Esophagus muscularis mucosa (tissue), 4 donors: ENCODE data around the gene TOB2. TPM values are rescaled to one million over a fixed set of nuclear protein-coding genes. Genes with fewer than 3 reads are reported as not detected.
"Not testable (repeated sequence)": the region's sequence is repeated elsewhere in the genome, so short reads cannot be mapped to it uniquely, and the experiment has no call there.

ENCODE experiments used
- DNase-seq: peaks from one replicate; pipeline ENCODE4 v3.0.0-alpha.2; 2017; ENCODE audit errors: extremely low spot score
- H3K27ac ChIP-seq, 4 donors: fragments of 200-600 bp; sonication (generic); replicated peaks in 1 of 4; 1 replicate in 3 of 4; 2 replicates in 1 of 4; pipeline ENCODE4 v1.5.1; 2016 to 2019; ENCODE audit warnings: mild to moderate bottlenecking in 1 of 4
- H3K27me3 ChIP-seq, 4 donors: fragments of 200-600 bp; sonication (generic); one replicate each; pipeline versions ENCODE4 v1.5.1 to v1.6.0; 2016 to 2019
- H3K36me3 ChIP-seq, 4 donors: fragments of 200-600 bp; sonication (generic); one replicate each; pipeline ENCODE4 v1.5.1; 2016 to 2019
- H3K4me1 ChIP-seq, 4 donors: fragments of 200-600 bp; sonication (generic); one replicate each; pipeline ENCODE4 v1.5.1; 2016 to 2019
- H3K4me3 ChIP-seq, 4 donors: fragments of 200-600 bp; sonication (generic); 1 replicate in 2 of 4; 2 replicates in 2 of 4; pipeline ENCODE4 v1.5.1; 2016 to 2019; ENCODE audit warnings: mild to moderate bottlenecking in 4 of 4, moderate library complexity in 1 of 4
- H3K9me3 ChIP-seq, 4 donors: fragments of 200-600 bp; sonication (generic); 1 replicate in 3 of 4; 2 replicates in 1 of 4; pipeline ENCODE4 v1.5.1; 2016 to 2019
- EP300 ChIP-seq: sonication (generic); formaldehyde crosslinking; IDR thresholded peaks from one replicate; pipeline ENCODE4 v1.6.1; 2017; ENCODE audit warnings: antibody characterized with exemption
- POLR2A ChIP-seq: fragments of 450-650 bp; IDR thresholded peaks from one replicate; pipeline ENCODE4 v1.6.1; 2017; ENCODE audit warnings: antibody characterized with exemption, moderate library complexity, mild to moderate bottlenecking, low read depth
- POLR2AphosphoS5 ChIP-seq, 2 donors: sonication (generic); formaldehyde crosslinking; IDR thresholded peaks; one replicate each; pipeline ENCODE4 v1.6.1; 2017; ENCODE audit warnings: antibody characterized with exemption in 2 of 2
- whole genome bisulfite sequencing: methylation state at CpG from one replicate; pipeline ENCODE4 v1.1.5; 2018; 5-methylcytosine and 5-hydroxymethylcytosine counted together
- intact Hi-C: fragments of 100-400 bp; cut with DNase I; formaldehyde crosslinking; loops from one replicate; pipeline ENCODE4 v1.15.1; 2023
- total RNA-seq, 4 donors: library from RNA; depleted of rRNA; stranded (reverse); fragments of >200 nt; gene quantifications; one replicate each; pipeline versions ENCODE4 v1.1.0 to v1.2.1, GENCODE V29; 2016
- TF ChIP-seq, protein P1 (sequence below), 3 experiments: fragments of 200-600 bp in 2 of 3; fragments of 450-650 bp in 1 of 3; sonication (generic) in 2 of 3; IDR thresholded peaks; one replicate each; pipeline ENCODE4 v1.5.1; 2017 to 2019; ENCODE audit warnings: antibody characterized with exemption in 3 of 3, mild to moderate bottlenecking in 2 of 3, moderate library complexity in 1 of 3

The TOB2 gene
- total RNA-seq, 4 donors from 2014 or later = 56.2 to 100 (median 93.0) TPM

GRCh38 chr22:41444360-41445128, 2.1 kb downstream of the TOB2 start:
- Histone ChIP-seq H3K9me3 (no peaks in the 10 kb centered on the region), H3K27me3 (peaks cover 0 to 5% (median 0%) of the 10 kb centered on the region in 4 donors), H3K27ac (peak overlapping the region; percentile 99 to 100 (median 100)), H3K4me1 (peaks cover 47 to 55% (median 53%) of the 10 kb centered on the region in 4 donors), H3K36me3 (peaks cover 16 to 35% (median 24%) of the 10 kb centered on the region in 4 donors), H3K4me3 (peak overlapping the region; percentile 88 to 100 (median 98))
- WGBS = under 1% methylated on average over 29 of the region's 35 CpGs
- TF ChIP-seq, protein P1, sequence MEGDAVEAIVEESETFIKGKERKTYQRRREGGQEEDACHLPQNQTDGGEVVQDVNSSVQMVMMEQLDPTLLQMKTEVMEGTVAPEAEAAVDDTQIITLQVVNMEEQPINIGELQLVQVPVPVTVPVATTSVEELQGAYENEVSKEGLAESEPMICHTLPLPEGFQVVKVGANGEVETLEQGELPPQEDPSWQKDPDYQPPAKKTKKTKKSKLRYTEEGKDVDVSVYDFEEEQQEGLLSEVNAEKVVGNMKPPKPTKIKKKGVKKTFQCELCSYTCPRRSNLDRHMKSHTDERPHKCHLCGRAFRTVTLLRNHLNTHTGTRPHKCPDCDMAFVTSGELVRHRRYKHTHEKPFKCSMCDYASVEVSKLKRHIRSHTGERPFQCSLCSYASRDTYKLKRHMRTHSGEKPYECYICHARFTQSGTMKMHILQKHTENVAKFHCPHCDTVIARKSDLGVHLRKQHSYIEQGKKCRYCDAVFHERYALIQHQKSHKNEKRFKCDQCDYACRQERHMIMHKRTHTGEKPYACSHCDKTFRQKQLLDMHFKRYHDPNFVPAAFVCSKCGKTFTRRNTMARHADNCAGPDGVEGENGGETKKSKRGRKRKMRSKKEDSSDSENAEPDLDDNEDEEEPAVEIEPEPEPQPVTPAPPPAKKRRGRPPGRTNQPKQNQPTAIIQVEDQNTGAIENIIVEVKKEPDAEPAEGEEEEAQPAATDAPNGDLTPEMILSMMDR (IDR thresholded peaks at IDR 0.05) = peak in 1 of 3 experiments; percentile 4
- TF ChIP-seq EP300 (no peak), POLR2A (no peak), POLR2AphosphoS5 (IDR thresholded peaks at IDR 0.05) (peak; percentile 92 to 96)
- peak; percentile 98 for DNase-seq
- intact Hi-C loops = no loop called here

GRCh38 chr22:41442240-41442792, 4.3 kb downstream of the TOB2 start:
- Histone ChIP-seq H3K36me3 (peaks cover 22 to 45% (median 34%) of the 10 kb centered on the region in 4 donors), H3K4me3 (peak overlapping the region in 1 of 4 donors; percentile 97), H3K27ac (peak overlapping the region; percentile 99 to 100 (median 100)), H3K9me3 (no peaks in the 10 kb centered on the region), H3K27me3 (peaks cover 0 to 5% (median 0%) of the 10 kb centered on the region in 4 donors), H3K4me1 (peaks cover 51 to 68% (median 65%) of the 10 kb centered on the region in 4 donors)
- WGBS = 56% methylated on average over 2 of the region's 2 CpGs
- TF ChIP-seq POLR2A (no peak), POLR2AphosphoS5 (IDR thresholded peaks at IDR 0.05) (peak in 1 of 2 donors; percentile 30)
- no peak for DNase-seq
- intact Hi-C loops = no loop called here

- 79% methylated on average over 5 of the region's 5 CpGs for WGBS
- peaks cover 40 to 64% (median 52%) of the 10 kb centered on the region in 4 donors for H3K36me3 ChIP-seq
- H3K27ac ChIP-seq = peak overlapping the region; percentile 99 to 100 (median 100)
- DNase-seq, H3K9me3 ChIP-seq, H3K27me3 ChIP-seq, intact Hi-C loops, H3K4me3 ChIP-seq: not testable (repeated sequence)
- peaks cover 69 to 86% (median 83%) of the 10 kb centered on the region in 4 donors for H3K4me1 ChIP-seq
These were observed 6.1 kb downstream of the TOB2 start for GRCh38 chr22:41440511-41440910.

DNA sequence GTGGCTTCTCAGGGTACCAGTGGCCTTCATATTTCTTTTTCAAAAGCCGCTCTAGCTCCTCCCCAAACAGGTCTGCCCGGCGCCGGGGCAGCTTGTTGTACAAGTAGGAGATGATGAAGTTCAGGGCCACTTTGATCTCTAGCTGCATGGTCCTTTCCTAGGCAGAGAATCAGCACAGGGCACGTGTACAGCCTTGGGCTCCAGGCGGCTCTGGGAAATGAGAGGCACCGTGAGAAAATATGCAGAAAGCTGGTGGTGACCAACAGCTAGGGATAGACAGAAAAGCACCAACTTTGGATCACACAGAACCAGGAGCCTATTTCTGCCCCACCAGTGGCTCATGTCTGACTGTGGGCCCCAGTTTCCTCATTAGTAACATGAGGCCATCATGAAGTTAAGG, 9.4 kb downstream of the TOB2 start:
- peak overlapping the region; percentile 31 to 63 (median 50) for H3K27ac ChIP-seq
- no peak for DNase-seq
- H3K9me3 ChIP-seq = no peaks in the 10 kb centered on the region
- H3K36me3 ChIP-seq = peaks cover 49 to 81% (median 73%) of the 10 kb centered on the region in 4 donors
- intact Hi-C loops = no loop called here
- no peaks in the 10 kb centered on the region for H3K27me3 ChIP-seq
- H3K4me1 ChIP-seq = peaks cover 74 to 97% (median 94%) of the 10 kb centered on the region in 4 donors
- no peak for TF ChIP-seq EP300
- TF ChIP-seq POLR2A = no peak
- TF ChIP-seq POLR2AphosphoS5 (IDR thresholded peaks at IDR 0.05) = no peak
- TF ChIP-seq, protein P1 (IDR thresholded peaks at IDR 0.05) = no peak
- no peak overlapping the region for H3K4me3 ChIP-seq
- WGBS = 88% methylated on average over 7 of the region's 7 CpGs

DNA sequence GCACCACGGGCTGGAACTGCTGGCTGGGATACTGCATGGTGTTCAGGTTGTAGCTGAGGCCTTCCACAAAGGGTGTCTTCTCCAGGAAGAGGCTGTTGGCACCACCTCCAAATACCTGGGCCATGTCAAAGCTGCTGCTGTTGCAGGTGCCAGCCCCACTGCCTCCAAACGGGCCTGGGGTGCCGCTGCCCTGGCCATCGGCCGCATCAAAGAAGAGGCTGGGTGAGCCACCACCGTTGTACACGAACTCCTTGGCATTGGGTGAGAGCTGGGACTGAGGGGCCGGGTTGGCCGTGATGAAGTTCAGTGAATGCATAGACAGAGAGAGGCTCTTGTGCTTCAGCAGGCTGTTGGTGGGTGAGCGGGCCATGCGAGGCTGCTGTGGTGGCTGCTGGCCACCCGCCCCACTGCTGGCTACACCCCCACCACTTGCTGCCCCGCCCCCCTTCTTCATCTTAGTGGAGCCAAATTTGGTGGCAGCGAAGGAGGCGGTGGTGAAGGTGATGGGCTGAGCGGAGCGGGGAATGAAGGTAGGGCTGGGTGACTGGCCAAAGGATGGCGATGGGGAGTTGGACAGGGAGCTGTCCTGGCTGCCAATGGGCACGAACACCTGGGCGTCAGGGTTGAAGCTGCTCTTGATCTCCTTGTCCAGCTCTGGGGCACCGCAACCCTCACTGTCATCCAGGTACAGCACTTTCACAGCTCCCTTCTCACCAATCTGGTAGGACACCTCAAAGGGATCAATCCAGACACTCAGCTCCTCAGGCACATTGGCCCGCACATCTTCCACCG, 10.1 kb downstream of the TOB2 start:
- peaks cover 49 to 83% (median 76%) of the 10 kb centered on the region in 4 donors for H3K36me3 ChIP-seq
- peaks cover 69 to 95% (median 94%) of the 10 kb centered on the region in 4 donors for H3K4me1 ChIP-seq
- no peak overlapping the region for H3K4me3 ChIP-seq
- intact Hi-C loops = no loop called here
- H3K9me3 ChIP-seq = no peaks in the 10 kb centered on the region
- no peaks in the 10 kb centered on the region for H3K27me3 ChIP-seq
- WGBS = 81% methylated on average over 23 of the region's 23 CpGs
- DNase-seq = no peak
- TF ChIP-seq POLR2A = no peak
- TF ChIP-seq POLR2AphosphoS5 (IDR thresholded peaks at IDR 0.05) = peak in 1 of 2 donors; percentile 32
- TF ChIP-seq, protein P1 (IDR thresholded peaks at IDR 0.05) = no peak
- H3K27ac ChIP-seq = peak overlapping the region; percentile 31 to 63 (median 50)
